CD4-positive, alpha-beta T cell treated with Interleukin-4 for 4 hours (primary cell): ENCODE results near the gene DIP2A.
A peak's percentile ranks its signal among the peaks of the same experiment; 100 is the strongest.

ENCODE experiments used
- DNase-seq: peaks from one replicate; pipeline ENCODE4 v3.0.0-alpha.2; 2020

Gene DIP2A

DNA sequence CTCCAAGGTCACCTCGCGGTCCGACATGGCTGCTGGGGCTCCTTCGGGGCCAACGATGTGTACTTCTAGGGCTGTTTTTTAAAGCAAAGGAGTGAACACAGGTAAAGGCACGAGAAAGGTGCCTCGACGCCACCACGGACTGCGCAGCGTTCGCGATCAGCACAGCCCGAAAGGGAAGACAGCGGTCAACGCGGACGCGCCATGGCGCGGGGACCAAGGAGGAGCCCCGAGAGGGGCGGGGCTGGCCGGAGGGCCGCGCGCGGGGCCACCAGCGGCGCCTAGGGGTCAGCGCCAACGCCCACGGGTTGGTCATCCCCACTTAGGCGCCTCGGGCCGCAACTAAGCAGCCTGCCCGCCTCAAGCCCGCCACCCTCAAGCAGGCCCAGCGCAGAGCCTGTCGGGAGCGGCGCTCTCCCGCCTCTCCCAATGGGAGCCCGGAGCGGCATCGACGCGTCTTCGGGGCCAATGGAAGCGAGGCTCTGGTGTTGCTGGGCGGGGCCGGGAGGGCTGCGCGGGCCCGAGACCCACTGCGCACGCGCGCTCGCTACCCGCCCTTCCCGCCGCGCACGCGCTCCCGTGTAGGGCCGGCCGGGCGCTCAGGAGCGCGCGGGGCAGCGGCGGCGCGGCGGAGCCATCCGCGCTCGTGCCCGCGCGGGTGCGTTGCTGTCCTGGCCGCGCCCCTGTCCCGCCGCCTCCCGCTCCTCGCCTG is at the start of gene DIP2A:
DIP2A (plus strand) TSS at position 577 of the 709 bp plus-strand sequence. CDS start 241 bp downstream, outside the sequence.
- DNase-seq: peak; percentile 95

DNA sequence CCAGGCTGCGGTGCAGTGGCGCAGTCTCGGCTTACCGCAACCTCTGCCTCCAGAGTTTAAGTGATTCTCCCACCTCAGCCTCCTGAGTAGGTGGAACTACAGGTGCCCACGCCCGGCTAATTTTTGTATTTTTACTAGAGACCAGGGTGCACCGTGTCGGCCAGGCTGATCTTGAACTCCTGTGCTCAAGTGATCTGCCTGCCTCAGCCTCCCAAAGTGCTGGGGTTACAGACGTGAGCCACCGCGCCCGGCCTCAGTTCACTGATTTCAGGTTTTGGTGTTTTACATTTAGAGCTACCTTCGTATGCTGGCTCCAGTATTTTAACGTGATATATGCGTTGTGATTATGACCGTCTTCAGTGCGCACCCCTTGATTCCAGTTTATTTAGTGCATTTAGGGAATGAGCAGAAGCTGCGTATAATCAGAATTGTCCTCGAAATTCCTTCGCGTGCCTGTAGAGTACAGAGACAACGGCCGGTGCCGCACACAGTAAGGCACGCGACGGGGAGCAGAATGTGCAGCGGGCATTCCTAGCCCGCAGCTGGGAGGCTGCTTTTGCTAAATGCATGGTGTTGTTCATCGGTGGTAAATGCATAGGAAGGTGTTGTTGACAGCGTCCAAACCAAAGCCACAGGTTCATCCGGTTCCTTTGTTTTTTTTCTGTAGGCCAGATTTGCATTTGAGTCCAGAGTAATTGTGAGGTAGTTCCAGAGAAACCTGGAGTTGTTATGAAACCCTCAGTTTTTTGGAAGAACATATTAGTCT is 48.9 kb upstream of the DIP2A start:
- DNase-seq: no peak

GRCh38 chr21:46410516-46410915 is 48.2 kb upstream of the DIP2A start:
- DNase-seq: no peak

- DNase-seq: no peak
Measured at GRCh38 chr21:46411236-46411635, 47.5 kb upstream of the DIP2A start.

- DNase-seq: no peak
Measured at GRCh38 chr21:46411691-46412090, 47.0 kb upstream of the DIP2A start.

- no peak for DNase-seq
Measured at GRCh38 chr21:46412521-46413364, 45.9 kb upstream of the DIP2A start.

DNA sequence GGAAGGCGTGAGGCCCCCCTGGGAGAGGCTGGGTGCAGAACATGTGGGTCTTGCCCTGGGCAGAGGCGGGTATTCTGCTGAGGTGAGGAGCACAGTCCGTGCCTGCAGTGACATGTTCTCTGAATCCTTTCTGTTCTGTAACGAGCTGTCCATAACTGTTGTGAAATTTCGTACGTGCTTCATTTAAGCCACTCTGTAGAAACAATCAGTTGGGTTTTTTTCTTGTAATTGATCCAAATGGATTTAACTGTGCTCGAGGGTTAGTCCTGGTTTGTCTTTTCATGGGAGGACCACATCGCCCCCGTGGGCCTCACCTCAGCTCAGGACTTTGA is 45.4 kb upstream of the DIP2A start:
- no peak for DNase-seq

DNA sequence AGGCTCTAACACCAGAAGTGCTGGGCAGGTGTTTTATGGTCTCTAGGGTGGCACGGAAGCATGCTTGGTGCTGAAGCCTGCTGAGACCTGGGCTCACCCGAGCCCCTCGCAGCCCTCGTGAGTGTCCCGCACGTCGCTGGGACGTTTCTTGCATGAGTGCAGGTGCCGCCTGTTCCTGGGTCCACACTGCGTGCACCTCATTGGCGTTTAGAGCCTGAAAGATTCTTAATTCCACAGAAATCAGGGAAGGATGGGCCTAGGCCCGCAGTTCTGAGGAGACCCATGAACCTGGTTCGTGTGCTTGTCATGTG is 43.8 kb upstream of the DIP2A start:
- no peak for DNase-seq

- DNase-seq: no peak
Measured at GRCh38 chr21:46416551-46416950, 42.1 kb upstream of the DIP2A start.

DNA sequence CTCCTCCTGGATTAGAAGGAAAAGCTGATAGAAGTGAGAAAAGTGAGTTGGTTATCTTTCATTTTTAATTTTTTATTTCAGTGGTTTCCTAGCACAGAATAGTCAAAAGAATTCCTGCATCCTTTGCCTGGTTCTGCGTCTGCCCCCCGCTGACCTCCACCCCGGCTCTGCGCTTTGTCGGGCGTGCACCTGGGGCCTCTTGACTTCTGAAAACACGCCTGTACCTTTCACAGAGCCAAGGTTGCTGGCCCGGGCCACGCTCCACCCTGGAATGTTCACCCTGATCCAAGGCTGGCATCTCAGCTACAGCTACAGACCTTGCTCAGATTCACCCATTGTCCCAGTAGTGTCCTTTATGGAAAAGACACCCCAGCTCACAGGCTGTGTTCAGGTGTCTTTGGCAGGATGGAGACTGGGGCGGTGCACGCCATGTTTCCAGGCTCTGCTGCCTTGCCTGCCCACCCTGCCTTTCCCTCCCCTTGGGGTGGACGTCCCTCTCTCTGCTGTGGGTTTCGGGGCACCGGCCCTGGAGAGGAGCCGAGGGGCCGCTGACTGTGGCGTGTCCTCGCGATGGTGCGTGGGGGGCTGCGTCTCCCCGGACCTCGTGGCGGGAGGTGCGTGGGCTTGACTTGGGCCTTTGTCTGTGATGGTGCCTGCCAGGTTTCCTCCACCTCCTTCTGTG is 40.3 kb upstream of the DIP2A start:
- no peak for DNase-seq

DNA sequence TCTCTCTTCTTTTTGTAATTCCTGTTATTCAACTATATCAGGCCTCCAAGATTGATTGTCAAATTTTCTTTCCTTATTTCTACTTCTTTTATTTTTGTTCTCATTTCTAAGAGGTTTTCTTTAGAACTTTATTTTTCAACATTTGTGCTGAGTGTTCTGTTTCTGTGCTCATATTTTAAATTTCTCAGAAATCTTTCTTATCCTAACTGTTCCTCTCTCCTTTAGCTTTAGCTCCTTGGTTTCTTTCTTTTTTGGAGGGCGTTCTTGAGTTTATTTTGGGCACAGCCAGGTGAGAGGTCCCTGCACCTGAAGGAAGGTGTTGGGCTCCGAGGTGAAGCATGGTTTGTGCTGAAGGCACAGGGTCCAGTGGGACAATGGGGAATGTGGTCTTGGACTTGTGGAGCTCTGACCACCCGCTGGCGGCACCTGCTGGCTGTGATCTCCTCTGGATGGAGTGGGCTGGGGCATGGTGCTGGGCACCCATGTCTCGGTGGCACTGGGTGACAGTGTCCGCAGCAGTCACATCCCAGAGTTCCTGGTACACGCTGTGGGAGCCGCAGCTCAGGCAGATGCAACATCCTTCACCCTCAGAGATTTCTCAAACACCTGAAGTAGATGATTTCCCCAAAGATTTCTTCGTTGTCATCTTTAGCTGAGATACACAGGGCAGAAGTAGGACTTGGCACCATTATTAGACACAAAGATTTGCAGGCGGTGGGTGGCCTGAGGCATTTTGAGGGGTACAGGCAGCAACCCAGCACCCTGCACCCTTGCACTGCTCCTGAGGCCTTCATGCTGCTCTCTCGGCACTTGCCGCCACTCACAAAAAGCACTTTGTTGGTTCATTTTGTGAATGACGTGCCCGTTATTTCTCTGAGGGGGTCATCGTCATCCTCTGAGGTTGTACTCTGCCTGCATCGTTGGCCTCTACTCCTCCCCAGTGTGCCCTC is 38.2 kb upstream of the DIP2A start:
- DNase-seq: no peak

GRCh38 chr21:46421191-46421750 is 37.4 kb upstream of the DIP2A start:
- DNase-seq: no peak

DNA sequence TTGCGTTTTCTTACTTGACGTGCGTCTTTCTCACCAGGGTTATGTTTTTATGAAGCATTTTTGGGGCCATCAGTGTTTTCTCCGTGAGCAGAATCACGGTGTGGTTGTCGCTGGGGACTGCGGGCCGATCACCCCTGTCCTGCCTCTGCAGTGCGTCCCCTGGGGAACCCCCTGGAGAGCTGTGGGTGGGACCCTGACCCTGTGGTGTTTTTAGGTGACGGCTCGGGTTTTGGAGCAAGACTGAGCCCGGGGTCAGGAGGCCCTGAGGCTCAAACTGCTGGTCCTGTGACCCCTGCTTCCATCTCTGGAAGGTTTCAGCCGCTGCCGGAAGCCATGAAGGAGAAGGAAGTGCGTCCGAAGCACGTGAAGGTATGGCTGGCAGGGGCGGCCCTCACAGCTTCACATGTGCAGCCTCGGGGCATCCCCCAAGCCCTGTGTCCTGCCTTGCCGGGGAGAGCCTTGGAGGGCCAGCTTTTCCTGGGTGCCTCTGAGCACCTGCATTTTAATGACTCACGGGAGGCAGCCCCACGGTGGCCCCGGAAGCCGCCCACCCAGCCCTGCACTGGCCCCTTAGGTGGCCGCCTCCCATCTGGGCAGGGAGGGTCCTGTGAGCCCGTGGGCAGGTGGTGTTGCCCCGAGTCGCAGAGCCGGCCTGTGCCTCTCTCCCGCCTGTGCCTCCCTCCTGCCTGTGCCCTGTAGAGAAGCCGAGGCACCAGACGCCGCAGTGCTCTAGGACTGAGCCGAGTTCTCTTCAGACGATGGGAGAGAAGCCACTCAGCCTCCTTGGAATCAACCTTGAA is 36.7 kb upstream of the DIP2A start:
- no peak for DNase-seq

- DNase-seq: no peak
Measured at GRCh38 chr21:46422636-46423241, 36.0 kb upstream of the DIP2A start.

GRCh38 chr21:46423546-46424038 is 35.1 kb upstream of the DIP2A start:
- DNase-seq: no peak

GRCh38 chr21:46424039-46424591 is 34.6 kb upstream of the DIP2A start:
- peak; percentile 19 for DNase-seq

DNA sequence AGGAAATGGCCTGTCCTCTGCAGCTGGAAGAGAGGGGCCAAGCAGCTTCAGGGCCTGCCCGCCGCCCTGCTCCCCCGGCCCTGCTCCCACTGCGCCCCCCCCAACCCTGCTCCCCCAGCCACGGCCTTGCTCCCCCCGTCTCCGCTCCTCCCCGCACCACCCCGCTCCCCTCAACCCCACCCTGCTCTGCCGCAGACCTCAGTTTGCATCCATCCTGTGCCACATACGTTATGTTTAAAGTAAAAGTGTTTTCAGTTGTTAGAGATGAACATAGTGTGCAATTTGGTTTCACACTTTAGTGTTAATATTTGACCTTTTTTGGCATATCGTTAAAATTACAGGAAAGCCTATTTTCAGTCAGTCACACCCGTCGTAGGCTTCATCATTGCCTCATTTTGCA is 34.1 kb upstream of the DIP2A start:
- DNase-seq: peak; percentile 50

GRCh38 chr21:46425041-46425440 is 33.6 kb upstream of the DIP2A start:
- DNase-seq: no peak

DNA sequence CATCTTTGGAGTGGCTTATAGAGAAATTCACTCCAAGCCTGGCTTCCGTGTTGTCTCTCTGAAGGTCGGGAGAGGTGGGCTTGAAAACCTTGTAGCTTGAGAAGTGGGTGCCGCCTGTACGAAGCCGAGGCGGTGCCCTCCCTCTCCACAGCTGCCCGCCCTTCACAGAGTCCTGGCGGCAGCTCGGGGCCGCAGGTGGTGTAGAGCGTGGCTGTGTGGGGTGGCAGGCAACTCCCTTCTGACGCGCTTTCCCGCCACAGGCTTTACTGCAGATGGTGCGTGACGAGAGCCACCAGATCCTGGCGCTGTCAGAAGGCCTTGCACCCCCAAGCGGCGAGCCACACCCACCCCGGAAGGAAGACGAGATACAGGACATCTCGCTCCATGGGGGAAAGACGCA is 33.1 kb upstream of the DIP2A start:
- peak; percentile 61 for DNase-seq
